Pancreas (tissue), 10 donors: Measurements from ENCODE around the gene TENM4. TPM values are rescaled to one million over a fixed set of nuclear protein-coding genes. Genes with fewer than 3 reads are reported as not detected.

Experiments used
- ATAC-seq, 4 donors: fragments of 200-7000 bp; cut with Tn5 transposase; one replicate each; pipeline versions ENCODE4 v1.8.0 to v1.9.1; 2020; ENCODE audit warnings: mild to moderate bottlenecking in 4 of 4, moderate library complexity in 4 of 4
- DNase-seq, 6 donors: peaks; one replicate each; pipeline ENCODE4 v3.0.0-alpha.2; 2020
- FAIRE-seq: peaks from 2 replicates; lab custom pipeline; 2012; peaks lifted over from hg19 to GRCh38; lab: Jason Lieb, UNC
- H3K27ac ChIP-seq, 4 donors: fragments of 200-600 bp; sonication (generic); 1 replicate in 3 of 4; 2 replicates in 1 of 4; pipeline versions ENCODE4 v1.5.0 to v1.8.0; 2020
- H3K27me3 ChIP-seq, 4 donors: fragments of 200-600 bp; one replicate each; pipeline ENCODE4 v1.8.0; 2021
- H3K36me3 ChIP-seq, 3 donors: fragments of 200-600 bp; sonication (generic) in 1 of 3; one replicate each; pipeline versions ENCODE4 v1.5.0 to v1.8.0; 2020 to 2021
- H3K4me1 ChIP-seq, 3 donors: fragments of 200-600 bp; one replicate each; pipeline ENCODE4 v1.8.0; 2021
- H3K4me3 ChIP-seq, 4 donors: fragments of 200-600 bp; sonication (generic) in 2 of 4; one replicate each; pipeline versions ENCODE4 v1.5.0 to v1.8.0; 2020 to 2021
- H3K9me3 ChIP-seq, 4 donors: fragments of 200-600 bp; one replicate each; pipeline ENCODE4 v1.8.0; 2021
- CTCF ChIP-seq, 4 donors: fragments of 200-600 bp; sonication (generic) in 3 of 4; IDR thresholded peaks; one replicate each; pipeline versions ENCODE4 v1.5.0 to v1.8.0; 2021; ENCODE audit warnings: antibody characterized with exemption in 4 of 4
- WGBS, 2 donors: extraction: QIAGEN DNeasy Blood & Tissue Kit; methylation state at CpG; one replicate each; pipeline ENCODE4 v1.1.7; 2013; 5-methylcytosine and 5-hydroxymethylcytosine counted together
- intact Hi-C, 3 donors: fragments of 100-400 bp; cut with DNase I; formaldehyde crosslinking; loops; one replicate each; pipeline versions ENCODE4 v1.11.1 to v1.14.2; 2022
- polyA plus RNA-seq, 2 donors: library from polyadenylated mRNA; stranded (reverse); fragments of 200-250 nt; gene quantifications; one replicate each; pipeline ENCODE4 v1.2.3, GENCODE V29; 2013
- total RNA-seq, 6 donors: library from RNA; stranded (reverse); fragmentation: NEBNext Ultra II Directional in 4 of 6; extraction: Animal tissue kit (Norgen Biotek cat#: 25700) in 4 of 6; gene quantifications; one replicate each; pipeline versions ENCODE4 v1.2.1 to v1.2.4, GENCODE V29; 2021 to 2023
- donor health status: healthy with polysubstance abuse.
- donor health status: DM: no; HTN: no; CAD: no; lungs with moderate emphysema.
- donor health status: DM: no; HTN: no; CAD: no.
- donor health status: control.
- donor health status: control.
- donor health status: Bipolar disorder and iron deficiency.
- donor health status: DM: yes; HTN: yes; CAD: no.
- donor health status: DM: no; HTN: no; CAD: no.
- donor health status: DM: no; HTN: no; CAD: no.
- donor health status: DM: yes; HTN: yes; CAD: no.

The TENM4 gene
- total and polyA plus RNA-seq, 8 donors: 0.37 to 6.8 (median 1.3) TPM

DNA sequence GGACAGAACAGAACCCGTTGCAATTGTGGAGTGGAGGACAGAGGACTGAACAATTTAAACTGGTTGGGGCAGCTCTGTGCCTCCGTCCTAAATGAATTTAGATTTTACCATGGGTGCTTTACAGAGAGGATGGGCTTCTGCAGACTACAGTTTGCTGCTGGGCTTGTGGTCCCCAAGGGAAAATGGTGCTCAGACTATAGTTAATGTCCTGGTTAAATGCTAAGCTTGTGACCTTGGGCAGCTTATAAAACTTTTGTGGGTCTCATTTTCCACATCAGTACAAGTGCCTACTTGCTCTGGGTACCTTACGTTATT is 511.0 kb downstream of the TENM4 start:
- no peak for TF ChIP-seq CTCF (IDR thresholded peaks at IDR 0.05)
- Histone ChIP-seq H3K9me3 (no peaks in the 10 kb centered on the region), H3K4me1 (no peaks in the 10 kb centered on the region), H3K27ac (no peak overlapping the region), H3K27me3 (no peaks in the 10 kb centered on the region), H3K4me3 (no peak overlapping the region), H3K36me3 (no peaks in the 10 kb centered on the region)
- ATAC-seq: no peak
- FAIRE-seq: no peak
- WGBS, 2 donors: 68 to 77% methylated on average over 3 of the region's 3 CpGs
- intact Hi-C loops: no loop called here
- DNase-seq: no peak

- intact Hi-C loops: no loop called here
- no peak overlapping the region for H3K4me3 ChIP-seq
- no peak for TF ChIP-seq CTCF (IDR thresholded peaks at IDR 0.05)
Observed at GRCh38 chr11:78929207-78929905, 511.5 kb downstream of the TENM4 start.

GRCh38 chr11:78927511-78927910 is 513.3 kb downstream of the TENM4 start:
- no peak for TF ChIP-seq CTCF (IDR thresholded peaks at IDR 0.05)
- 79 to 87% methylated on average over 3 of the region's 3 CpGs for WGBS, 2 donors
- no peak overlapping the region for H3K27ac ChIP-seq
- H3K36me3 ChIP-seq: no peaks in the 10 kb centered on the region
- DNase-seq: no peak
- no peak for ATAC-seq
- FAIRE-seq: no peak
- intact Hi-C loops: no loop called here
- no peak overlapping the region for H3K4me3 ChIP-seq
- H3K9me3 ChIP-seq: no peaks in the 10 kb centered on the region
- no peaks in the 10 kb centered on the region for H3K4me1 ChIP-seq
- no peaks in the 10 kb centered on the region for H3K27me3 ChIP-seq

More at GRCh38 chr11:78929207-78929905, 511.5 kb downstream of the TENM4 start:
- no peaks in the 10 kb centered on the region for H3K4me1 ChIP-seq
- no peak for DNase-seq
- H3K27ac ChIP-seq: no peak overlapping the region
- FAIRE-seq: no peak
- H3K9me3 ChIP-seq: no peaks in the 10 kb centered on the region
- H3K36me3 ChIP-seq: no peaks in the 10 kb centered on the region
- no peaks in the 10 kb centered on the region for H3K27me3 ChIP-seq
- ATAC-seq: no peak
- WGBS, 2 donors: 78 to 83% methylated on average over 5 of the region's 5 CpGs

- DNase-seq: no peak
- WGBS, 2 donors: 39 to 46% methylated on average over 2 of the region's 2 CpGs
- H3K4me3 ChIP-seq: no peak overlapping the region
- no peak for ATAC-seq
- no peaks in the 10 kb centered on the region for H3K9me3 ChIP-seq
- FAIRE-seq: no peak
- no peaks in the 10 kb centered on the region for H3K27me3 ChIP-seq
- no peaks in the 10 kb centered on the region for H3K4me1 ChIP-seq
- intact Hi-C loops: no loop called here
- H3K27ac ChIP-seq: no peak overlapping the region
- H3K36me3 ChIP-seq: no peaks in the 10 kb centered on the region
- no peak for TF ChIP-seq CTCF (IDR thresholded peaks at IDR 0.05)
Observed at GRCh38 chr11:78926633-78927338, 514.0 kb downstream of the TENM4 start.

DNA sequence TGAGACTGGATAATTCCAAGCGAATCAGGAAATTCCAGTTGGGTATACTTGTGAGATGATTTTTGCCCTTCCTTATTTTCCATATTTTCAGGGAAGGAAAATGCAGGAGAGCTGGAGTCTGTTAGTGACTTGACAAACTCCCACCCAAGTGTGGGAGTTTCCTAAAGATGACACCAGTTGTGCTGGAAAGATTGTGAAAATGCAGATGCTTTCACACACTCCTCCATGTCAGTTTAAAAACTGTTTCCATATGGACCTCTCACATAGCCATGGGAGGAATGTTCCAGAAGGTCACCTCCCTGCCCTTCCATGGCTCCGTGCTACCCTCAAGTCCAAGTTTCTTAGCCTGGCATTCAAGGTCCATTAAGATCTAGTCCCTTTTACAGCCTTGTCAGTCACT is 515.4 kb downstream of the TENM4 start:
- FAIRE-seq (no peak), DNase-seq (no peak), ATAC-seq (no peak)
- Histone ChIP-seq H3K9me3 (no peaks in the 10 kb centered on the region), H3K27me3 (no peaks in the 10 kb centered on the region), H3K4me1 (no peaks in the 10 kb centered on the region), H3K36me3 (no peaks in the 10 kb centered on the region), H3K4me3 (no peak overlapping the region), H3K27ac (no peak overlapping the region)
- TF ChIP-seq CTCF (IDR thresholded peaks at IDR 0.05): no peak
- intact Hi-C loops: no loop called here
- WGBS, 2 donors: 73 to 90% methylated on average over 2 of the region's 2 CpGs
